ENCODE data around the gene LOC128125822.

LOC128125822 gene

DNA sequence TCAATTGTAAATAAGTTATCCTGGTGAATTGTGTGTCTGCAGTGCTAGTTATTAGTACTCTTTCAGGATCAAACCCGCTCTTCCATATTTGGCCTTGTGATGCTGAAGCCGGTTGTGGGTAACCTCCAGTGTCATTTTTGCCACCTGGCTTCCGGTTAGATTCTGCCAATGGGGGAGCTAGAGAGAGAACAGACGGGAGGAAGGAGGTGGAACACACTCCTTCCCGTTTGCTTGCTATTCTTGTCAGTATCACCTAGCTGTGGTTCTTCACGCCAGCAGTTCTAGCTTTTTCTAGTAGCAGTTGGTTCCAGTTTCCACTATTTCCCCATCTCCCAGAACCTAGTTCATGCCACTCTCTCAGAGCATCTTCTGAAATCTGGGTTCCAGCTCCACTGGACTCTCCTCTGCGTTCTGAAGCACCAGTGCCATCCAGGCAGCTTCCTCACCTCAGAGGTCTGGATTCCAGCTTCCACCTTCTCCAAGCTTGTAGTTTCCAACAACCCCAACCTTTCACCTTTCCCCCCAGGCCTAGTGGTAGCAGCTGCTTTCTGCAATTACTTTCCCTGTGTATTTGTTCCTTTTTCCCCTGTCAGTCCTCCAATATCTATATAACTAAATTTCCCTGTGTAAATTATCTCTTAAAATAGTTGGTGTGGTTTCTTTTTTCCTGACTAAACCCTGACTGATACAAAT, 46.9 kb upstream of the LOC128125822 start:
- 81% methylated on average over 6 of the region's 7 CpGs; no CpG with 5 or more reads in 1 of the 2 experiments for WGBS, 2 experiments (ENCODE audit: extremely low coverage in 2 of 2, insufficient read length in 1 of 2)
- H3K18ac ChIP-seq (ENCODE audit: low read depth, low read length), result no peak overlapping the region
- H3K27ac ChIP-seq (ENCODE audit: insufficient read depth, low read length), result no peak overlapping the region
- peaks cover 2% of the 10 kb centered on the region; the same call in 1 of the 2 replicates for H3K9me1 ChIP-seq (ENCODE audit: insufficient read depth, low read length)
- no peak overlapping the region; the same call in 1 of the 2 replicates for H4K91ac ChIP-seq (ENCODE audit: insufficient read depth, low read depth, low read length)
- H3K9me3 ChIP-seq (ENCODE audit: control insufficient read depth, insufficient read depth, low read length), result no peaks in the 10 kb centered on the region
- no peak overlapping the region; the same call in 2 of the 3 replicates for H2BK15ac ChIP-seq (ENCODE audit: low read depth, low read length)
- no peak overlapping the region for H3K9ac ChIP-seq (ENCODE audit: low read depth, low read length)
- no peak overlapping the region for H4K8ac ChIP-seq (ENCODE audit: low read depth in 2 of 2, low read length in 2 of 2)
- dilution Hi-C loops (cut with HindIII; ENCODE audit: low sequenced_read_pairs, unreplicated experiment) (no loop called here), intact Hi-C loops (cut with micrococcal nuclease) (loop anchor here (5.0 kb wide), 1 partner anchor 47 kb away; the partner anchor contains the start of genes LOC128125822 and PTP4A1), in situ Hi-C loops (cut with MboI; ENCODE audit: low sequenced_read_pairs) (no loop called here)
- H4K5ac ChIP-seq (ENCODE audit: low read depth, low read length), result no peak overlapping the region
- ATAC-seq (ENCODE audit: low read depth) (no peak), DNase-seq (no peak)
- H2AK9ac ChIP-seq (replicated peaks; ENCODE audit: low read depth, low read length, poor library complexity), result no peak overlapping the region
- H3K36me3 ChIP-seq (ENCODE audit: control insufficient read depth, insufficient read depth, low read length), result no peaks in the 10 kb centered on the region
- H3K56ac ChIP-seq (ENCODE audit: extremely low read depth, insufficient read depth, low read length), result no peak overlapping the region
- H2BK20ac ChIP-seq (ENCODE audit: low read depth, low read length), result no peak overlapping the region
- peaks cover 10% of the 10 kb centered on the region for H3K4me1 ChIP-seq (ENCODE audit: control insufficient read depth, insufficient read depth, low read length)
- no peak for TF ChIP-seq MXI1 (IDR thresholded peaks at IDR 0.05; ENCODE audit: borderline replicate concordance, low read depth, low read length)
- no peak overlapping the region for H3K4me2 ChIP-seq (ENCODE audit: low read depth, low read length)
- H3K79me1 ChIP-seq (ENCODE audit: low read depth in 1 of 2, low read length in 2 of 2), result no peaks in the 10 kb centered on the region
- BruUV-seq (replicated peaks), result no TSS peak
- H3K14ac ChIP-seq (replicated peaks; ENCODE audit: low read depth, low read length), result no peak overlapping the region
- peak overlapping the region; percentile 27; the same call in 1 of the 2 replicates for H2AK5ac ChIP-seq (ENCODE audit: low read depth, low read length)
- no peak overlapping the region for H2BK5ac ChIP-seq (ENCODE audit: low read depth, low read length, poor library complexity, severe bottlenecking)
- H3K4me3 ChIP-seq (ENCODE audit: insufficient read depth, low read depth, low read length), result no peak overlapping the region
- H2AFZ ChIP-seq (replicated peaks; ENCODE audit: low read length, poor library complexity), result no peak overlapping the region
- CTCF ChIA-PET, result no interaction called here
- no peak overlapping the region for H2BK120ac ChIP-seq (ENCODE audit: low read depth, low read length)
- no peak overlapping the region for H3K4ac ChIP-seq (ENCODE audit: low read depth, low read length)
- H3K23ac ChIP-seq (ENCODE audit: low read depth, low read length), result no peak overlapping the region
- POLR2A ChIA-PET (ENCODE audit: unreplicated experiment), result no interaction called here
- no peaks in the 10 kb centered on the region for H3K27me3 ChIP-seq (ENCODE audit: control insufficient read depth, insufficient read depth, low read length)
- 0 out of 2 replicates have a peak, but pooled peaks cover 3% of the 10 kb centered on the region for H4K20me1 ChIP-seq (ENCODE audit: insufficient read depth, low read length)

Measured in IMR-90 (cell line).